Measurements from ENCODE around the gene DVL1. TPM values are rescaled to one million over a fixed set of nuclear protein-coding genes. Genes with fewer than 3 reads are reported as not detected.
A peak's percentile ranks its signal among the peaks of the same experiment; 100 is the strongest.

Gene DVL1
- total RNA-seq, 1 experiment from 2014 or later = 91.4 TPM

DNA sequence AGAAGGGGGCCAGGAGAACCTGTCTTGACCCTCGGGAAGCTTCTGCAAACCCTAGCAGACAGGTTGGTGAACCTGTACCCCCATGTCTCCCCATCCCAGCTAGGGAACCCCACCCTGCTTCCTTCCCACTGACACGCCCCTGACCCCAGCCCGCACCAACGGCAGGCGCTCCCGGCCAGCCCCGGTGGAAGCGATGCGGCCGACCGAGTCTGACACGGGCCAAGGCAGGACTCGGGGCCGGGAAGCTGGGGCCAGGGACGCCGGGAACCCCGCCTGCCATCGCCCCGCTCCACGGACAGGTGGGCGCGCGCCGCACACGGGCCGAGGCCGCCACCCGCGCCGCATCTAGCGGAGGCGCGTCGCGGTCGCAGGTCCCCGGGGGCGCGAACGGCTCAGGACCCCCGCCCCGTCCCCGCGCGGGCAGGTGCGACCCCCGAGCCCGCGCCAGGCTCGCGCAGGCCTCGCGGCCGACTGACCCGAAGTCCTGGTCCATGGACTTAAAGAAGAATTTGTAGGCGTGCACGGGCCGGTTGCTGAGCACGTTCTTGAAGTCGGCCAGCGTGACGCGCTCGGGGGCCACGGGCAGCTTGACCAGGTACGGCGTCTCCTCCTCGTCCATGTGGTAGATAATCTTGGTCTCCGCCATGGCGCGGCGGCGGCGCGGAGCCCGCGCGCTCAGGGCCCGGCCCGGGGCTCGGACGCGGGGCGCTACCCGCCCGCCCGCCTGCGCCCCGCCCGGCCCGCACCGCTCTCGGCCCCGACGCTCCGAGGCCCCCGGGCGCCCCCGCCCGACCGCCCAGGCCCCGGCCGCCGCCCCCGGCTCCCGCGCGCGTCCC, 580 bp downstream of the DVL1 start:
- no peak overlapping the region for H3K27ac Mint-ChIP-seq

GRCh38 chr1:1347663-1348419, 1.4 kb downstream of the DVL1 start:
- Mint-ChIP-seq H3K36me3 (no peaks in the 10 kb centered on the region), H3K27me3 (ENCODE audit: low read depth) (peaks cover 5% of the 10 kb centered on the region), H3K9me3 (no peaks in the 10 kb centered on the region), H3K27ac (no peak overlapping the region), H3K4me1 (peaks cover 17% of the 10 kb centered on the region), H3K4me3 (peak overlapping the region; percentile 70)
- ChIA-PET POLR2A (interaction anchor here (0.6 to 1.8 kb wide), 3 partner anchors 10 to 268 kb away, joined by 3 to 6 read pairs (median 5); no protein-coding TSS in a partner anchor), CTCF (interaction anchor here (0.6 to 2.3 kb wide), 9 partner anchors 10 to 316 kb away, joined by 3 to 18 read pairs (median 3); partner anchors contain the start of gene CCNL2)
- ATAC-seq (peak; percentile 50), DNase-seq (ENCODE audit: low spot score) (peak; percentile 63)
- 0 out of 2 replicates have a peak, but pooled peaks have one; percentile 9 for TF ChIP-seq HMGXB4 (CRISPR knock-in tag; IDR thresholded peaks at IDR 0.05)
- TF ChIP-seq, protein P1, sequence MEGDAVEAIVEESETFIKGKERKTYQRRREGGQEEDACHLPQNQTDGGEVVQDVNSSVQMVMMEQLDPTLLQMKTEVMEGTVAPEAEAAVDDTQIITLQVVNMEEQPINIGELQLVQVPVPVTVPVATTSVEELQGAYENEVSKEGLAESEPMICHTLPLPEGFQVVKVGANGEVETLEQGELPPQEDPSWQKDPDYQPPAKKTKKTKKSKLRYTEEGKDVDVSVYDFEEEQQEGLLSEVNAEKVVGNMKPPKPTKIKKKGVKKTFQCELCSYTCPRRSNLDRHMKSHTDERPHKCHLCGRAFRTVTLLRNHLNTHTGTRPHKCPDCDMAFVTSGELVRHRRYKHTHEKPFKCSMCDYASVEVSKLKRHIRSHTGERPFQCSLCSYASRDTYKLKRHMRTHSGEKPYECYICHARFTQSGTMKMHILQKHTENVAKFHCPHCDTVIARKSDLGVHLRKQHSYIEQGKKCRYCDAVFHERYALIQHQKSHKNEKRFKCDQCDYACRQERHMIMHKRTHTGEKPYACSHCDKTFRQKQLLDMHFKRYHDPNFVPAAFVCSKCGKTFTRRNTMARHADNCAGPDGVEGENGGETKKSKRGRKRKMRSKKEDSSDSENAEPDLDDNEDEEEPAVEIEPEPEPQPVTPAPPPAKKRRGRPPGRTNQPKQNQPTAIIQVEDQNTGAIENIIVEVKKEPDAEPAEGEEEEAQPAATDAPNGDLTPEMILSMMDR (IDR thresholded peaks at IDR 0.05) = no peak
- 0 out of 2 replicates have a peak, but pooled peaks have one; percentile 32 for TF ChIP-seq MYBL2 (CRISPR knock-in tag; IDR thresholded peaks at IDR 0.05)
- peak; percentile 65; the same call in 1 of the 2 replicates for TF ChIP-seq ZNF423 (CRISPR knock-in tag; IDR thresholded peaks at IDR 0.05)

More for the DNA sequence above, 580 bp downstream of the DVL1 start:
- DNase-seq (ENCODE audit: low spot score) (no peak), ATAC-seq (no peak)
- ChIA-PET POLR2A (interaction anchor here (1.8 kb wide), 1 partner anchor 11 kb away, joined by 5 read pairs; no protein-coding TSS in a partner anchor), CTCF (interaction anchor here (0.9 to 2.3 kb wide), 7 partner anchors 10 to 84 kb away, joined by 3 to 18 read pairs (median 3); partner anchors contain the start of gene CCNL2)
- TF ChIP-seq, protein P2, sequence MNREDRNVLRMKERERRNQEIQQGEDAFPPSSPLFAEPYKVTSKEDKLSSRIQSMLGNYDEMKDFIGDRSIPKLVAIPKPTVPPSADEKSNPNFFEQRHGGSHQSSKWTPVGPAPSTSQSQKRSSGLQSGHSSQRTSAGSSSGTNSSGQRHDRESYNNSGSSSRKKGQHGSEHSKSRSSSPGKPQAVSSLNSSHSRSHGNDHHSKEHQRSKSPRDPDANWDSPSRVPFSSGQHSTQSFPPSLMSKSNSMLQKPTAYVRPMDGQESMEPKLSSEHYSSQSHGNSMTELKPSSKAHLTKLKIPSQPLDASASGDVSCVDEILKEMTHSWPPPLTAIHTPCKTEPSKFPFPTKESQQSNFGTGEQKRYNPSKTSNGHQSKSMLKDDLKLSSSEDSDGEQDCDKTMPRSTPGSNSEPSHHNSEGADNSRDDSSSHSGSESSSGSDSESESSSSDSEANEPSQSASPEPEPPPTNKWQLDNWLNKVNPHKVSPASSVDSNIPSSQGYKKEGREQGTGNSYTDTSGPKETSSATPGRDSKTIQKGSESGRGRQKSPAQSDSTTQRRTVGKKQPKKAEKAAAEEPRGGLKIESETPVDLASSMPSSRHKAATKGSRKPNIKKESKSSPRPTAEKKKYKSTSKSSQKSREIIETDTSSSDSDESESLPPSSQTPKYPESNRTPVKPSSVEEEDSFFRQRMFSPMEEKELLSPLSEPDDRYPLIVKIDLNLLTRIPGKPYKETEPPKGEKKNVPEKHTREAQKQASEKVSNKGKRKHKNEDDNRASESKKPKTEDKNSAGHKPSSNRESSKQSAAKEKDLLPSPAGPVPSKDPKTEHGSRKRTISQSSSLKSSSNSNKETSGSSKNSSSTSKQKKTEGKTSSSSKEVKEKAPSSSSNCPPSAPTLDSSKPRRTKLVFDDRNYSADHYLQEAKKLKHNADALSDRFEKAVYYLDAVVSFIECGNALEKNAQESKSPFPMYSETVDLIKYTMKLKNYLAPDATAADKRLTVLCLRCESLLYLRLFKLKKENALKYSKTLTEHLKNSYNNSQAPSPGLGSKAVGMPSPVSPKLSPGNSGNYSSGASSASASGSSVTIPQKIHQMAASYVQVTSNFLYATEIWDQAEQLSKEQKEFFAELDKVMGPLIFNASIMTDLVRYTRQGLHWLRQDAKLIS (CRISPR knock-in tag; IDR thresholded peaks at IDR 0.05; ENCODE audit: borderline replicate concordance) = no peak
- TF ChIP-seq E2F4 (CRISPR knock-in tag; IDR thresholded peaks at IDR 0.05; ENCODE audit: borderline replicate concordance, low read depth) (no peak), NFATC4 (CRISPR knock-in tag; IDR thresholded peaks at IDR 0.05) (no peak)
- Mint-ChIP-seq H3K36me3 (no peaks in the 10 kb centered on the region), H3K9me3 (no peaks in the 10 kb centered on the region), H3K27me3 (ENCODE audit: low read depth) (peaks cover 5% of the 10 kb centered on the region), H3K4me1 (peaks cover 25% of the 10 kb centered on the region), H3K4me3 (peak overlapping the region; percentile 70)

DNA sequence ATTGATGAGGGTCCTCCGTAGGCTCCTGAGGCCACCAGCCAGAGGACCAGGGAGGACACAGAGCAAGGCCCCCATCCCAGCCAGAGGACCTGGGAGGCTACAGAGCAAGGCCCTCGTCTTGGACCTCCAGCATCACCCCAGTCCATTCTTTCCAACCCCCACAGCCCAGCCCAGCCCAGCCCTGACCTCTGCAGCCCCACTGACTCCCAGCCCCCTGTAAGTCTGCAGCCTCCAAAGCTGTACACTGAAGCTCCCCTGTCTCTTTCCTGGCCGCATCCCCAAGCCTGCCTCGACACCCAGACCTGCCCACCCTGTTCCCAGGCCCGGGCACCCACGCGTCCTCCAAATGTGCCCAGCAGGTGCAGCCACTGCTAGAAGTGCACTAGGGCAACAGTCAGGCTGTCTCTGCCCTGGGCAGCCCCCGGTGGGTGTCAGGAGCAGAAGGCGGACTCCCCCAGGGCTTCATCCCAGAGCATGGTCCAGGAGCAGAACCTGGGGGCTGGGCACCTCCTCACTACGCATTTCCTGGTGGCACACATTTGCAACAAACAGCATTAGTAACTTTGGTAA, 2.1 kb downstream of the DVL1 start:
- CTCF ChIA-PET = interaction anchor here (0.6 to 2.3 kb wide), 4 partner anchors 9 to 315 kb away, joined by 3 to 18 read pairs (median 8); no protein-coding TSS in a partner anchor
- ATAC-seq (no peak), DNase-seq (ENCODE audit: low spot score) (no peak)
- Mint-ChIP-seq H3K27ac (no peak overlapping the region), H3K4me1 (peaks cover 10% of the 10 kb centered on the region), H3K4me3 (peak overlapping the region; percentile 70), H3K36me3 (no peaks in the 10 kb centered on the region), H3K9me3 (no peaks in the 10 kb centered on the region), H3K27me3 (ENCODE audit: low read depth) (peaks cover under 1% of the 10 kb centered on the region; the same call in 1 of the 2 replicates)
- POLR2A ChIA-PET = interaction anchor here (0.6 to 1.8 kb wide), 2 partner anchors 9 to 269 kb away, joined by 3 to 5 read pairs; no protein-coding TSS in a partner anchor
- TF ChIP-seq JAZF1 (CRISPR knock-in tag; IDR thresholded peaks at IDR 0.05) = no peak
- no peak for TF ChIP-seq SOX15 (CRISPR knock-in tag; IDR thresholded peaks at IDR 0.05)
- TF ChIP-seq TEAD4 (CRISPR knock-in tag; IDR thresholded peaks at IDR 0.05) = no peak
- no peak for TF ChIP-seq ZNF281 (CRISPR knock-in tag; IDR thresholded peaks at IDR 0.05)
- TF ChIP-seq ZNF416 (CRISPR knock-in tag; IDR thresholded peaks at IDR 0.05) = no peak
- TF ChIP-seq, protein P3, sequence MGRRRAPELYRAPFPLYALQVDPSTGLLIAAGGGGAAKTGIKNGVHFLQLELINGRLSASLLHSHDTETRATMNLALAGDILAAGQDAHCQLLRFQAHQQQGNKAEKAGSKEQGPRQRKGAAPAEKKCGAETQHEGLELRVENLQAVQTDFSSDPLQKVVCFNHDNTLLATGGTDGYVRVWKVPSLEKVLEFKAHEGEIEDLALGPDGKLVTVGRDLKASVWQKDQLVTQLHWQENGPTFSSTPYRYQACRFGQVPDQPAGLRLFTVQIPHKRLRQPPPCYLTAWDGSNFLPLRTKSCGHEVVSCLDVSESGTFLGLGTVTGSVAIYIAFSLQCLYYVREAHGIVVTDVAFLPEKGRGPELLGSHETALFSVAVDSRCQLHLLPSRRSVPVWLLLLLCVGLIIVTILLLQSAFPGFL (CRISPR knock-in tag; IDR thresholded peaks at IDR 0.05; ENCODE audit: borderline replicate concordance) = no peak

Measured in WTC11 (cell line).